Esophagus squamous epithelium (tissue), 4 donors: ENCODE data around the gene BAG2.

Experiments used
- CTCF ChIP-seq, 6 experiments: fragments of 450-650 bp in 4 of 6; fragments of 200-600 bp in 2 of 6; sonication (generic) in 2 of 6; IDR thresholded peaks; one replicate each; pipeline ENCODE4 v1.5.1; 2016 to 2019; ENCODE audit warnings: antibody characterized with exemption in 6 of 6, mild to moderate bottlenecking in 4 of 6, moderate library complexity in 4 of 6
- POLR2A ChIP-seq, 4 donors: fragments of 450-650 bp; IDR thresholded peaks; one replicate each; pipeline ENCODE4 v1.6.1; 2017; ENCODE audit warnings: antibody characterized with exemption in 4 of 4, mild to moderate bottlenecking in 4 of 4, moderate library complexity in 3 of 4

- TF ChIP-seq CTCF (IDR thresholded peaks at IDR 0.05) (peak in 5 of 6 experiments; percentile 13 to 55 (median 36)), POLR2A (IDR thresholded peaks at IDR 0.05) (no peak)
These were observed 49.2 kb downstream of the BAG2 start for GRCh38 chr6:57221191-57221935.
